Liver (tissue), 3 donors: Measurements from ENCODE around the gene ZCCHC4.

Source experiments
- CTCF ChIP-seq: fragments of 150-350 bp; IDR thresholded peaks from 2 replicates; pipeline ENCODE4 v1.5.1; 2017; ENCODE audit warnings: improper control_type of control experiment, low read depth, low read length; ENCODE audit not compliant: missing input control
- GABPA ChIP-seq, 2 donors: IDR thresholded peaks in 1 of 2; conservative IDR thresholded peaks in 1 of 2; 2 replicates each; pipeline ENCODE4 v1.6.1; 2016; ENCODE audit warnings: antibody characterized with exemption in 2 of 2, mild to moderate bottlenecking in 1 of 2, moderate library complexity in 1 of 2
- RAD21 ChIP-seq, 2 donors: IDR thresholded peaks; 2 replicates each; pipeline ENCODE4 v1.6.1; 2016; ENCODE audit warnings: antibody characterized with exemption in 2 of 2, mild to moderate bottlenecking in 2 of 2
- REST ChIP-seq: IDR thresholded peaks from 2 replicates; pipeline ENCODE4 v1.6.1; 2016; ENCODE audit warnings: antibody characterized with exemption, mild to moderate bottlenecking
- YY1 ChIP-seq: IDR thresholded peaks from 2 replicates; pipeline ENCODE4 v1.6.1; 2016; ENCODE audit warnings: antibody characterized with exemption, mild to moderate bottlenecking
- ZBTB33 ChIP-seq: IDR thresholded peaks from 2 replicates; pipeline ENCODE4 v1.6.1; 2016; ENCODE audit warnings: antibody characterized with exemption
- TF ChIP-seq, protein P1 (sequence below): IDR thresholded peaks from 2 replicates; pipeline ENCODE4 v1.6.1; 2016; ENCODE audit warnings: antibody characterized with exemption
- donor health status: healthy.
- donor health status: healthy.

DNA sequence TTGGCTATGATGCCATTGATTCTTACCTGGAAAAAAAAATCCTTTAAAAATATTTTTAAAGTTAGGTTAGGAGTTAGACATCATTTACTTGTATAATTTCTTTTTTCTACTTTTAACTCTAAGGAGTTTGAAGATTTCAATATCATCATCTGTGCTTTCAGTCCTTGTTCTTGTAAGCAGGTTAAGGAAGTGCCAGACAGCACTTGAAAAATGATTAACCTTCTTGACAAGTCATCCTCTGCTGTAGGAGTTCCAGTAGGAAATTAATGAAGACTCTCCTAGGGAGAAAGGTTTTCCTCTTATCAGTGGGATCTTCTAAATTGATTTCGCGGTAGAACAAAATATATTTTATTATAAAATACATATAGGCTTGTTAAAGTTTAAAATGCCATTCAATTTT is 35.4 kb downstream of the ZCCHC4 start:
- no peak for TF ChIP-seq ZBTB33
- no peak for TF ChIP-seq GABPA (IDR thresholded peaks at IDR 0.05 in 1 of 2, conservative IDR thresholded peaks at IDR 0.05 in 1 of 2)
- TF ChIP-seq YY1: no peak
- TF ChIP-seq CTCF: no peak
- TF ChIP-seq RAD21 (IDR thresholded peaks at IDR 0.05): no peak
- TF ChIP-seq REST: no peak
- TF ChIP-seq, protein P1, sequence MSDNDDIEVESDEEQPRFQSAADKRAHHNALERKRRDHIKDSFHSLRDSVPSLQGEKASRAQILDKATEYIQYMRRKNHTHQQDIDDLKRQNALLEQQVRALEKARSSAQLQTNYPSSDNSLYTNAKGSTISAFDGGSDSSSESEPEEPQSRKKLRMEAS: no peak
